Stimulated activated CD4-positive, alpha-beta T cell treated with anti-CD3 and anti-CD28 coated beads, Interleukin-2, amount 100 ng/mL, for 4 hours (primary cell): ENCODE results near the gene SNTG2.

Experiments
- DNase-seq: peaks from one replicate; pipeline ENCODE4 v3.0.0-alpha.2; 2020; ENCODE audit warnings: low read depth

The SNTG2 gene

DNA sequence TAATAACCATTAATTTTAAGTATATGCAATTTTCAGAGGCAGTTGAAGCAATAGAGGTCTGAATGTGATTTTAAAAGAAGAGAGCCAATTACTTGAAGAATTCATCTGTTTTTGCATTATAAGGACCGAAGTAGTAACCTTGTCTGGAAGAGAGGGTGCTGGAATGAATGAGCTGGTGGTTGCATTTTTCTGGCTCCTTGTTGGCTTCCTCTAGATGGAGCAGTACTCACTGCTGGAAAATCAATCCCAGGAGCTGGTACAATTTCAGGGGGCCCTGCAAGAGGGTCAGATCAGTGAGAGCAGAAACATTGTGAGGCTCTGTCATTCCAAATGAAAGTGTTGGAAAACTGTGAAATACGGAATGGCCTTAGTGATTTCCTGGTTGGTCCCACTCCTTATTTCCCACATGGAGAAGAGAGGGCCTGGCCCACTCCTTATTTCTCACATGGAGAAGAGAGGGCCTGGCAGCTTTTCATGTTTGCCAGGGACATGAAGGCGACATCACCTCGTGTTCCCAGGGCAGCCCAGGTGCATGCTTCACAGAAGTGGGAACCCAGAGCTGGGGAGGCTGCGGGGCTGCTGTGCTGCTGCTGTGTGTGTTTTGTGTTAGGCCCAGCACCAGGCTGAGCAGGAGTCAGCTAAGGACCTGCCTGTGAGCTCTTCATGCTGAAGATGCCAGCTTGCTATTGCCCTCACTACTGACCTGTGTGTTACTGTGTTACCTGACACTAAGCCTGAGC, 197.4 kb downstream of the SNTG2 start:
- DNase-seq: no peak

DNA sequence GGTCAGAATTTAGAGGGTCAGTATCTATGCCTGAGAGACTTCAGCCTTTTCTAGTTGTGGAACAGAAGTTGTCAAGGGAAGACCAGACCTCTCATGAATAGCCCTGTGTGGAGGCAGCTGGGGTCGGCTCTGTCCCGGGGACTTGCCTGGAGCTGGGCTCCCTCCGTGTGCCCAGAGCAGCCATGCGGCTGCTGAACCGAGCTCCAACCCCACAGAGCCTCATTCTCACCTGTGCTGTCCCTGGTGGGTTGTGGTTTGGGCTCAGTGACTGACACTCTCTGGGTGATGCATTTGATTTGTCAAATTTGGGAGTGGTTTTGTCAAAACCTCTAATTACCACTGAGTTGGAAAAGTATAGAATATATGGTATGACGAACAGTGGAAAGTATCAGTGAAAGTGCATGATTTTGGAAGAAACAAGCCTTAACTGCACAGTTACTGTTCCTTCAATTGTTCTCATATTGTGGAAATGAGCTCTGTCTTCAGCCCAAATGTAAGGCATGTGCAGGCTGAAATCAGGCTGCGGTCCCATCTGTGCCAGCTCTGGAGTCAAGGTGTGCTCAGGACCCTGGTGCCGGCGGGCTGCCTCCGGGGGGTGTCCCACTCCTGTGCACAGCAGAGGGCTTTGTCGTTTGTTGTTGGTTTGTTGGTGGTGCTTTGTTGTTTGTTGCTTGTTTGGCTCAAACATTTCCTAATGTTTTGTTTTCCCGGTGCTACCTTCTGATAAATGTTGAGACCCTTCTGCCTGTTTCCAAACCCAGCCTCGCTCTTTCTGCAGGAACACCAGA, 200.3 kb downstream of the SNTG2 start:
- DNase-seq: no peak

DNA sequence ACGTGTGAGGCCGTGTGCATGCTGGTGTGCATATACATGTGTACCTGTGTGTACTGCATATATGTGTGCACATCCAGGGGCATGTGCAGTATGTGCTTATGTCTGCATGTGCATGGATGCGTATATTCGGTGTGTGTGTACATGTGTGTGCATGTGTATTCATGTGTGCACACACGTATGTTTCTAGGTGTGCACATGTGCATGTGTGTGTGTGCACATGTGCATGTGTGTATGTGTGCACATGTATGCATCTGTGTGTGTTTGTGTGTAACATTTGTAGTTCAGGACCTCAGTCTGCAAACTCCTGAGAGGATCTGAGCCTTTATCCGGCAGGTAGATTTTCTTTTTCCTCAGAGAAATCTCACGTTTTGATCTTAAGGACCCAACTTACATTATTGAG, 201.7 kb downstream of the SNTG2 start:
- DNase-seq: no peak

DNA sequence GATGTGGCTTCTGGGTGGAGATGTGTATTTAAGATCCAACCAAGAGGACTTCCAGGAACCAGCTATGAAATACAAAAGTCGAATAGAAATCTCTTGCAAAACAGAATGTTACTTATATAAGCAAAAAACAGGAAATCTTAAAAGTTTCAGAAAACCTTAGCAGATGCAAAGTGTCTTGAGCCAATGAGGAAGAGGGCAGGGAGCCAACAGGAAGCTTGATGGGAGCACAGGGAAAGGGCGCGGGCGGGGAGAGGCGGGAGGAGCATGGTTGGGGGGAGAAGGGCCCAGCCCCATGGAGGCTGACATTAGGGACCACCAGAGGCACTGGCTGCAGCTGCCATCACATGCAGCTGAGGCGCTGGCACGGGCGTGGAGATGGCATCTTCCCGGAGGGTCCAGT, 203.3 kb downstream of the SNTG2 start:
- DNase-seq: no peak

DNA sequence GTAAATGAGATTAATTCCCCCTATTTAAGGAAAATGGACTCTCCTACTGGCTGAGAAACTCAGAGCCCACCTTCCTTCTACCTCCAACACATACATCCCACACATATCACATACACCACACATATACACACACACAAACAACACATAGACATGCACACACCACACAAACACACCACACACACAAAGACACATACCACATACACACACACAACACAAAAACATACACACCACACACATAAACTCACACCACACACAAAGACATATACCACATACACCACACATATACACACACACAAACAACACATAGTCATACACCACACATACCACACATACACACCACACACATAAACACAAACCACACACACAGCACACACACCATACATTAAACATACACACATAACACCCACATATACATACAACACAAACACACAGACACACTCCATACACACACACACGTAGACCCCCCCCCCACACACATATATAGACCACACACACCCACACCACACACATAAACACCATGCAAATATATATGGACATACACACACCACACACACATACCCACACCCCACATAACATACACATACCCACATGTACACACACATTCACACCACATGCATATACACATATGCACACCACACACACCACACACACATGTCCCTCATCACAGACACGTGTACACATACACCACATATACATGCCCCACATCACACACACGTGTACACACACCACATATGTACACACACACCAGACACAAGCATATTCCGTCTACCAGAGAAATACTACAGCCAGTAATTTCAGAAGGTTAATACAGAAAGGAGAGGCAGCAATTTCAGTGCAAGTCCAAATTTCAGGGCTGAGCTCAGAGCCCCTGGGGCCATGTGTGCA, 204.3 kb downstream of the SNTG2 start:
- no peak for DNase-seq

DNA sequence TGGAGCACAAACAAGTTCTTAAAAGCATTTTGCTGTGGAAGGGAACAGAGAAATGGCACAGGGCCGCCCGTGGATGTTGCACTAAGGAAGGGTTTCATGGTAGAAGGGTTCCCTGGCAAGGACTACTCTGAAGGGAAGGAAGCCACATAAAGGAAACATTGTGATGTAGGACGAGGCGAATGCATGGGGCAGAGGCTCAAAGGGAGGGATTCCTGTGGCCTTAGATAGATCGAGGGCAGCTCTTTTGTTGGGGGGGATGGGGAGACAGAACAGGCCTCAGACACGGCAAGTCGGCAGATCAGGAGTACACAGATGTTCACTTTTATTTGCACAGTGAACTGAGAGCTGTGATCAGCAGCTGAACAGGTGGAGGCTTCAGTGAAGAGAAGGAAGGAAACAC, 205.4 kb downstream of the SNTG2 start:
- DNase-seq: no peak

DNA sequence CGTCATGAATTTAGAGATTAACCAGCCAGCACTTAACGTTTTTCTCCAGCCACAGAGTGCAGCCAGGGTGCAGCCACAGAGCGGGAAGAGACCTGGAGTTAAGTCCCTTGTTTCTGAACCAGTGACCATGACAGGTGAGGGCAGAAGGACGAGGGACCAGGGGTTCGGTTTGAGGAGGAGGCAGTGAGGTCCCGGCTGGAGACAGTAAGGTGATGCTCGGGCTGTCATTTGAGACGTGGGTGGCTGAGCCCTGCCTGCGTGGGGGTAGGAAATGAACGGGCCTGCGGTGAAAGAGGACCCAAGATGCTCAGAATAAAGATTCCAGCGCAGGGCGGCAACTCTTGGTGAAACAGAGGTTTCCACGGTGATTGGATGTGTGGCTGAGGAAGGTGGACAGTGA, 205.9 kb downstream of the SNTG2 start:
- no peak for DNase-seq

DNA sequence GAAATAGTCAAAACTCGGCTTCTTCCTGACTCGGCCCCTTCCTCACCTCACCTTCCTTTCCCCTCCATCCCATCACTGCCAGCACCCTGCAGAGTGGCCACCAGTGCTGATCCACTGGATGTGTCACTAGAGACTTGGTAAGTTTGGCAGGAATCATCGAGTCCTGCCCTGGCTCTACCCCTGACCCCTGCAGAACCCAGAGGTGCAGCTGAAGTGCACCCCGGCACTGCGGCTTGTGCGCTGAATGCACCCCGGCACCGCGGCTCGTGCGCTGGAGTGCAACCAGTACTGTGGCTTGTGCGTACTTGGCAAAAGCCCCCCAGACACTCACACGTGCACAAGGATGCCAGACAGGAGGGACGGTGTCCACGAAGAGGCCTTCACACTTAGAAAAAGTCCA, 206.5 kb downstream of the SNTG2 start:
- no peak for DNase-seq

DNA sequence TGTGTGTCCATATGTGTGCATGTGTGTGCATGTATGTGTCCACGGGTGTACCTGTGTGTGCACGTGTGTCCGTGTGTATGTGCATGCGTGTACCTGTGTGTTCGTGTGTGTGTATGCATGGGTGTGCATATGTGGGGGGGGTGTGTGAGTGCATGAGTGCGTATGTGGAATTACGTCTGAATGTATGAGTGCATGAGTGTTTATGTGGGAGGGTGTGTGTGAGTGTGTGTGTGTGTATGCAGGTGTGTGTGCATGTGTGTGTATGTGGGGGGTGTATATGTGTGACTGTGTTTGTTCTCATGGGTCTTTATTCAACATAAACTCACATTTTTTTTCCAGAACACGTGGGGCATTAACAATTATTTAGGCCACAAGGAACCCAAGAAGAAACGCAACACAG, 208.4 kb downstream of the SNTG2 start:
- no peak for DNase-seq

DNA sequence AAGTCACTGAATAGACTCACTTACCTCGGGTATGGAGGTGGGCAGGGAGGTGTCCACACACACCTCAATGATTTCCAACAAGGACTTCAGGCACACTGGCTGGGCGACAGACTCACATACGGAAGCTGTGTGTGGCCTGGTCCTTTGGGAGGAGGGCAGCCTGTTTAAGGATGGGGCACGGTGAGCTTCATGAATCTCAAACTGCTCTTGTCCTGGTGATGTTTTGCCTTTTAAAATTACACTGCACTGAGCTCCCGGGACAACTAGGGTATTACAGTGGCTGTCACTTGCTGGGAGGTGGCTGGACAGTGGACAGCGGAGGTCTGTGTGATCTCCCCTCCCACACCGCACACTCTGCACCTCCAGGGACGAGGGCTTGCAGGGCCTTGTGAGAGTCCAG, 211.6 kb downstream of the SNTG2 start:
- DNase-seq: no peak

DNA sequence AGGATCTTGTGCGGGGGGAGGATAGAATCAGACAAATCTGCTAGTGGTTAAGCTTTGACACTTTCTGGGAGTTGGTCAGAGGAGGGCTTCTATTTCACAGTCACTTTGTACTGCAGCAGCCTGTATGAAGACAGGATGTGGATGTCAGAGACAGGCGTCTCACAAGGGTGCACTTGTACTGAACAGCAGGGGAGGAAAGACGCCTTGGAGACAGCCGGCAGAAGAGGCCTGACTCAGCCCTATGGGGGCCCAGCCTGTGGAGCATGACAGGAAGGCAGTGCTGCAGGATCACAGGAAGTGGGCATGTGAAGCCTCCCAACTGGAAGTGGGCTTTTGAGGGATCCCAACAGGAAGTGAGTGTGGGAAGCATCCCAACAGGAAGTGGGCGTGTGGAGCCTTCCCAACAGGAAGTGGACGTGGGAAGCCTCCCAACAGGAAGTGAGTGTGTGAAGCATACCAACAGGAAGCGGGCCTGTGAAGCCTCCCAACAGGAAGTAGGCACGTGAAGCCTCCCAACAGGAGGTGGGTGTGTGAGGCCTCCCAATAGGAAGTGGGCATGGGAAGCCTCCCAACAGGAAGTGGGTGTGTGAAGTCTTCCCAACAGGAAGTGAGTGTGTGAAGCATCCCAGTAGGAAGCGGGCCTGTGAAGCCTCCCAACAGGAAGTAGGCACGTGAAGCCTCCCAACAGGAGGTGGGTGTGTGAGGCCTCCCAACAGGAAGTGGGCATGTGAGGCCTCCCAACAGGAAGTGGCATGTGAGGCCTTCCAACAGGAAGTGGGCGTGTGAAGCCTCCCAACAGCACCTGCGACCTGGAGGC, 212.3 kb downstream of the SNTG2 start:
- peak; percentile 33 for DNase-seq

DNA sequence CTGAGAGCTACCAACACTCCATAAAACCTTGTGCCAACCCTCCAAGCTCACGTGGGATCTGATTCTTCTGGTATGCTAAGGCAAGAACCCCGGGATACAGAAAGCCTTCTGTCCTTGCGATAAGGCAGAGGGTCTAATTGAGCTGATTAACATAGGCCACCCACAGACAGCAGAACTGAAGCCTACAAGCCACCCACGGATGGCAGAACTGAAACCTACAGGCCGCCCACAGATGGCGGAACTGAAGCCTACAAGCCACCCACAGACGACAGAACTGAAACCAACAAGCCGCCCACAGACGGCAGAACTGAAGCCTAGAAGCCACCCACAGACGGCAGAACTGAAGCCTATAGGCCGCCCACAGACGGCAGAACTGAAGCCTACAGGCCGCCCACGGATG, 216.3 kb downstream of the SNTG2 start:
- no peak for DNase-seq

DNA sequence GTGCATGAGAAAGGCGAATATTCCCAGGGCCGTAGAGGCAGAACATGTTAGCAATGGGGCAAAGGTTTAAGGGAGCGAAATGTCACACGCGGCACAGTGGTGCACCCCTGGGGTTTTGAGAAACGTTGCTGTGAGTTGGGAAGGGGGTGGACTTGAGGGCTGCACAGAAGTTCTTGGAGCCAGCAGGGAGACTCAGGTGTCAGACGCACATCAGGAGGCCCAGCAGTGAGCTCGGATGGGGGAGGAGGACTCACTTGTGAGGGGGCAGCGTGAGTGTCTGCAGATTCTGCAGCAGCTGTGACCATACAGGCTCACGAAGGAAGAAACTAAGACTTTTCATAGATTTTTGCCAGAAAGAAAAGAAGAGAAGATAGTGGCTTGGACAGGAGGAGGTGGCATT, 218.2 kb downstream of the SNTG2 start:
- DNase-seq: no peak

DNA sequence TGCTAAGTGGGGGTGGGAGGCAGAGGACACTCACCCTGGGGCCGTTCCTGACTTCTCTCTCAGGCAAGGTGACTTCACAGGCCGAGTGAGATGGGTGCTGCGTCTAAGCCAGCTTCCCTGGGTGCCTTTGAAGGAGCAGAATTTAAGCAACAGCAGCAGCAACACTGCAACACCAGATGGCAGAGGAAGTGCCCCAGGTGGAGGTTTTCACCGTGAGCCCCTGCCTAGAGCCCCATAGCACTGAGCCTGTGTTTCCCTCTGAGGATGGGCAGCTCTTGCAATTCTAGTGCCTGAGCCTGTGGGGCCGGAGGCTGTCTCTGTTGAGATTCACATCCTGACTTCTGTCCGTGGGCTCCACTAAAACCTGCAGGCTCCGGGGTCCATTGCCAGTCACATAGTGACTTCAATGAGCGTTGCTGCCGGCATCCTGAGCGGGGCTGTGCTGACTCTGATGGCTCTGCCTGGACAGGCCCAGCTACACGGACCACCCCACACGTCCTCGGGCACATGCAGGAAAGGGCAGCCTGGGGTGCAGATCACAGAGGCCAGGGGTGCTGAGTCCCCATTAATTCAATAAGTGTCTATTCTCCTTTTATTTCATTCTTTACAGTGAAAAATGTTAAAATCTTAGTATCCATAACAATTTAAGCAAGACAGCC, 218.8 kb downstream of the SNTG2 start:
- no peak for DNase-seq

DNA sequence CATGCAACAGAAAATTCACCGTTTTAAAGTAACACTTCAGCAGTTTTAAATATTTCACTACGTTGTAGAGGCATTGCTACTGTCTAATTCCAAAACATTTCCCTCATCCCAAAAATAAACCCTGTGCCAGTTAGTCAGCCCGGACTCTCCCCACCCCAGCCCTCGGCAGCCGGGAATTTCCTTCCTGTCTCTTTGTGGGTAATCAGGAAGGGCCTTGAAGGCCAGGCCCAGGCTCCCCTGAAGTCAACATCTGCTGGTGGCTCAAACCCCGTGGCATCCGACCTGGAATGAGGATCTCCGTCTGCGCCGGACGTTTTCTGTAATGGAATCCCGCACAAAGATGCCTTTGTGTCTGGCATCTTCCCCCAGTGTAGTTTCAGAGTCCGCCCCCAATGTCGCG, 219.6 kb downstream of the SNTG2 start:
- no peak for DNase-seq

DNA sequence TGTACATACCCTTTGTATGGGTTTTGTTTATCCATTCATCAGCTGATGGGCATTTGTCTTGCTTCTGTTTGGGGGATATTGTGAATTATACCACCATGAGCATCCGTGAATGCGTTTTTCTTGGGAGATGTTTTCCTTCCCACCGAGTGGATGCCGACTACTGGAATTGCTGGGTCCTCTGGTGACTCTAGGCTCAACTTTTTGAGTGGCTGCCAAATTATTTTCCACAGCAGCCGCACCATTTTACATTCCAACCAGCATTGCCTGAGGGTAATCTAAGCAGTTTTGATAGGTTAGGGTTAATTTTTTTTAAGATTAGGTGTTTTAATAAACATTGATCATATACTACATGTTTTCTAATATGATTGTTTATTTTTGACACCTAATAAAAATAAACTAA, 220.1 kb downstream of the SNTG2 start:
- DNase-seq: no peak

DNA sequence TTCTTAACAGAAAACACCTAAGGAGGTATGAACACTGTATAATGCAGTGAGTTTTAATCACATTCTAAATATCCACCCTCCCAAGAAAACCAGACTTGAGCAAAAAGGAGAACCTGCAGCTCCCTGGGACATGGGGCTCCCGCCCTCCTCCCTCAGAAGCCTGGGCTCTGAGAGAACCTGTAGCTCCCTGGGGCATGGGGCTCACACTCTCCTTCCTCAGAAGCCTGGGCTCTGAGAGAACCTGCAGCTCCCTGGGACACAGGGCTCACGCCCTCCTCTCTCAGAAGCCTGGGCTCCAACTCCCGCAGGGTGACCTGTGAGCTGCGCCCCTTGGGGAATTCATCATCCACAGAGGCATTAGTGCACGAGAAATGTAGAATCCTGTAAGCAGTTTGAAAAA, 222.9 kb downstream of the SNTG2 start:
- DNase-seq: no peak

DNA sequence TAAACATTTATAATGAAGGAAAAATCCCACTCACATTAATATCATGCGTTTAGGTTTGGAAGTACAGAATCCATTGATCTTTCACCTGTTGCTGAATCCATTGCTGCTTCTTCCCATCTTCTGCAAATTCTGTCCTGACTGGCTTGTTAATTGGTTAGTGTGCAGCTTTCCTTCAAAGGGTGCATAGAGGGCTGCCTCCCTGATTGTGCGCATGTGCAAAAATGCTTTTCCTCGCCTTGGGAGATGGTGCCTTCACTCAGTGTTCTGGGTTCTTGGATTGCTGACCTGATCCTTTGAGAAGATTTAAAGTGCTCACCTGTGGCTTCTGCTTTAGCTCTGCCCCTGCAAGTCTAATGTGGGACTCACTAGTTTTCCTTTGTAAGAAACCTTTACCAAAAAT, 231.2 kb downstream of the SNTG2 start:
- no peak for DNase-seq

DNA sequence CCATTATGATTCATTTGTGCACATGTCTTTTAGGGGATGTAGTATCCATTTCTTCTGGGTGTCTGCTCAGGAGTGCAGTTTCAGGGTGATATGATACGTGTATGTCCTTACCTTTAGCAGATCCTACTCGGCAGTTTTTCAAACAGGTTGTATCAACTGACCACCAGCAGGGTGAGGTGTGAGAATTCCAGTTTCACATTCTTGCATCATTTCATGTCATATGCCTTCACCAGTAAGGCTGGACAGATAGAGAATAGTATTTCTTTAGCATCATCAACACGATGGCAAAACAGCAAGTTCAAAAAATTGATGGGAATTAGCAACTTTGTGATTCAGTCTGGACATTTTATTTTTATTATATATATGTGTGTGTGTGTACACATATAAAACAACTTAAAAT, 232.7 kb downstream of the SNTG2 start:
- DNase-seq: no peak

DNA sequence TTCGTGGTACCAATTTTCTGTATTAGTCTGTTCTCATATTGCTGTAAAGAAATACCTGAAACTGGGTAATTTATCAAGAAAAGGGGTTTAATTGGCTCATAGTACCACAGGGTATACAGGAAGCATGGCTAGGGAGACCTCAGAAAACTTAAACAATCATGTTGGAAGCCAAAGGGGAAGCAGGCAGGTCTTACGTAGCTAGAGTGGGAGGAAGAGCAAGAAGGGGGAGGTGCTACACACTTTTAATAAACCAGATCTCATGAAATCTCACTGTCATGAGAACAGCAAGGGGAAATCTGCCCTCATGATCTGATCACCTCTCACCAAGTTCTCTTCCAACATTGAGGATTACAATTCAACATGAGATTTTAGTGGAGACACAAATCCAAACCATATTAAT, 235.8 kb downstream of the SNTG2 start:
- no peak for DNase-seq

DNA sequence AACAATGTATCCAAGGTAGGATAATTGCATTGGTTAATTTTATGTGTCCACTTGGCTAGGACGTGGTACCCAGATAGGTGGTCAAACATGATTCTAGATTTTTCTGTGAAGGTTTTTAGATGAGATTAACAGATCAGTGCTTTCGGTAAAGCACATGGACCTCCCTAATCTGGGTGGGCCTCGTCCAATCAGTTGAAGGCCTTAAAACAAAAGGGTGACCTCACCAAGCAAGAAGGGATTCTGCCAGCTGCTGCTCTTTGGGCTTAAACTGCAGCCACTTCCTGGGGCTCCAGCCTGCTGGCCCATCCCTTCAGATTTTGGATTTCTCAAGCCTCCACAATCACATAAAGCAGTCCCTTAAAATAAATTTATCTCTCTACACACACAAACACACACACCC, 236.5 kb downstream of the SNTG2 start:
- DNase-seq: no peak
